EH (cell line): ENCODE measurements around the gene KCNQ1.

Source experiments
- DNase-seq: peaks from one replicate; pipeline ENCODE4 v3.0.0-alpha.2; 2015; ENCODE audit warnings: low read depth

KCNQ1 gene

GRCh38 chr11:2425506-2425905, 19.3 kb upstream of the KCNQ1 start:
- no peak for DNase-seq

- no peak for DNase-seq
Observed at GRCh38 chr11:2426221-2426620, 18.6 kb upstream of the KCNQ1 start.

GRCh38 chr11:2426826-2427521, 17.8 kb upstream of the KCNQ1 start:
- DNase-seq, result no peak

- no peak for DNase-seq
Observed at GRCh38 chr11:2427721-2428321, 17.0 kb upstream of the KCNQ1 start.

GRCh38 chr11:2428322-2428795, 16.4 kb upstream of the KCNQ1 start:
- peak; percentile 55 for DNase-seq

- no peak for DNase-seq
Observed at GRCh38 chr11:2431395-2431794, 13.4 kb upstream of the KCNQ1 start.

GRCh38 chr11:2432171-2432621, 12.6 kb upstream of the KCNQ1 start:
- DNase-seq, result no peak

GRCh38 chr11:2432628-2433071, 12.2 kb upstream of the KCNQ1 start:
- DNase-seq, result no peak

- no peak for DNase-seq
Observed at GRCh38 chr11:2433106-2433925, 11.5 kb upstream of the KCNQ1 start.

GRCh38 chr11:2434008-2434407, 10.8 kb upstream of the KCNQ1 start:
- DNase-seq, result no peak

- DNase-seq, result no peak
Observed at GRCh38 chr11:2434506-2435255, 10.1 kb upstream of the KCNQ1 start.

GRCh38 chr11:2435288-2436012, 9.4 kb upstream of the KCNQ1 start:
- DNase-seq, result no peak

GRCh38 chr11:2436013-2436520, 8.7 kb upstream of the KCNQ1 start:
- no peak for DNase-seq

- DNase-seq, result no peak
Observed at GRCh38 chr11:2436521-2437031, 8.2 kb upstream of the KCNQ1 start.

GRCh38 chr11:2437516-2437915, 7.3 kb upstream of the KCNQ1 start:
- DNase-seq, result no peak

- DNase-seq, result no peak
Observed at GRCh38 chr11:2439820-2440219, 5.0 kb upstream of the KCNQ1 start.

- DNase-seq, result no peak
Observed at GRCh38 chr11:2440646-2441045, 4.2 kb upstream of the KCNQ1 start.

GRCh38 chr11:2441171-2441570, 3.6 kb upstream of the KCNQ1 start:
- DNase-seq, result no peak

- no peak for DNase-seq
Observed at GRCh38 chr11:2442589-2442988, 2.2 kb upstream of the KCNQ1 start.

- no peak for DNase-seq
Observed at GRCh38 chr11:2443406-2443805, 1.4 kb upstream of the KCNQ1 start.
